ENCODE data around the gene LRG1. TPM values are rescaled to one million over a fixed set of nuclear protein-coding genes. Genes with fewer than 3 reads are reported as not detected.

LRG1 gene
- total and polyA plus RNA-seq, 10 of the 15 experiments (the other 5 are each of a cell fraction or from before 2014, with no cell fraction given): 0.29 to 4.7 (median 0.58) TPM

- ATAC-seq (no peak), DNase-seq (ENCODE audit: low read depth, low spot score) (no peak), FAIRE-seq (no peak)
- no peak for TF ChIP-seq JUND (IDR thresholded peaks at IDR 0.05; ENCODE audit: low read depth, low read length)
- H3K79me2 ChIP-seq (ENCODE audit: control insufficient read depth, insufficient read depth, low read length): no peaks in the 10 kb centered on the region
- ChIA-PET SMC1A (ENCODE audit: uncharacterized antibody, unreplicated experiment) (no interaction called here), RAD21 (ENCODE audit: unreplicated experiment) (no interaction called here), CTCF (interaction anchor here (0.5 to 1.4 kb wide), 3 partner anchors 9 to 251 kb away, joined by 3 read pairs; no protein-coding TSS in a partner anchor), POLR2A (no interaction called here)
- in situ Hi-C loops (cut with MboI) (no loop called here), intact Hi-C loops (cut with micrococcal nuclease; ENCODE audit: unreplicated experiment) (no loop called here)
- H3K9me3 ChIP-seq (replicated peaks; ENCODE audit: control insufficient read depth, insufficient read depth, low read length): no peaks in the 10 kb centered on the region
- H4K20me1 ChIP-seq (ENCODE audit: control insufficient read depth, insufficient read depth): no peaks in the 10 kb centered on the region
- no TSS peak for BruUV-seq (replicated peaks)
- no peak overlapping the region for H2AFZ ChIP-seq (ENCODE audit: control insufficient read depth, low read depth, low read length)
- no peaks in the 10 kb centered on the region for H3K36me3 ChIP-seq (ENCODE audit: control insufficient read depth in 2 of 2, insufficient read depth in 2 of 2, low read length in 1 of 2)
- no peak overlapping the region for H3K9ac ChIP-seq (ENCODE audit: control insufficient read depth, insufficient read depth, low read length)
- no peaks in the 10 kb centered on the region for H3K4me1 ChIP-seq (ENCODE audit: control insufficient read depth, insufficient read depth, low read length)
- no peak overlapping the region for H3K4me3 ChIP-seq
- H3K27me3 ChIP-seq (replicated peaks in 1 of 2; ENCODE audit: control insufficient read depth in 2 of 2, insufficient read depth in 2 of 2, low read length in 1 of 2): no peaks in the 10 kb centered on the region
- no peak overlapping the region for H3K27ac ChIP-seq (ENCODE audit: control insufficient read depth, insufficient read depth)
- WGBS (ENCODE audit: insufficient coverage, insufficient replicate concordance, low lambda C conversion rate, missing lambda C conversion rate): 43% methylated on average over 24 of the region's 24 CpGs
- H3K4me2 ChIP-seq (ENCODE audit: control insufficient read depth, insufficient read depth): no peak overlapping the region
Observed at GRCh38 chr19:4517451-4518057, 22.3 kb downstream of the LRG1 start.

GRCh38 chr19:4516939-4517300 lies 22.9 kb downstream of the LRG1 start:
- FAIRE-seq: no peak
- in situ Hi-C loops (cut with MboI) (no loop called here), intact Hi-C loops (cut with micrococcal nuclease; ENCODE audit: unreplicated experiment) (no loop called here)
- Histone ChIP-seq H3K36me3 (ENCODE audit: control insufficient read depth in 2 of 2, insufficient read depth in 2 of 2, low read length in 1 of 2) (no peaks in the 10 kb centered on the region), H4K20me1 (ENCODE audit: control insufficient read depth, insufficient read depth) (no peaks in the 10 kb centered on the region), H3K4me1 (ENCODE audit: control insufficient read depth, insufficient read depth, low read length) (no peaks in the 10 kb centered on the region), H2AFZ (ENCODE audit: control insufficient read depth, low read depth, low read length) (no peak overlapping the region), H3K4me3 (no peak overlapping the region), H3K27me3 (replicated peaks in 1 of 2; ENCODE audit: control insufficient read depth in 2 of 2, insufficient read depth in 2 of 2, low read length in 1 of 2) (no peaks in the 10 kb centered on the region), H3K27ac (ENCODE audit: control insufficient read depth, insufficient read depth) (no peak overlapping the region), H3K9ac (ENCODE audit: control insufficient read depth, insufficient read depth, low read length) (no peak overlapping the region), H3K4me2 (ENCODE audit: control insufficient read depth, insufficient read depth) (no peak overlapping the region), H3K79me2 (ENCODE audit: control insufficient read depth, insufficient read depth, low read length) (no peaks in the 10 kb centered on the region), H3K9me3 (replicated peaks; ENCODE audit: control insufficient read depth, insufficient read depth, low read length) (no peaks in the 10 kb centered on the region)
- ChIA-PET SMC1A (ENCODE audit: uncharacterized antibody, unreplicated experiment) (no interaction called here), RAD21 (ENCODE audit: unreplicated experiment) (no interaction called here), CTCF (interaction anchor here (0.5 to 1.4 kb wide), 4 partner anchors 8 to 250 kb away, joined by 3 to 5 read pairs (median 3); no protein-coding TSS in a partner anchor), POLR2A (no interaction called here)
- no TSS peak for BruUV-seq (replicated peaks)
- no peak for ATAC-seq
- WGBS (ENCODE audit: insufficient coverage, insufficient replicate concordance, low lambda C conversion rate, missing lambda C conversion rate): 0% methylated on average over 4 of the region's 8 CpGs
- DNase-seq (ENCODE audit: low read depth, low spot score): no peak
- TF ChIP-seq CHD1 (IDR thresholded peaks at IDR 0.05; ENCODE audit: low read depth, low read length): no peak
- TF ChIP-seq BRCA1 (IDR thresholded peaks at IDR 0.05; ENCODE audit: low read depth, low read length): no peak
- TF ChIP-seq EP300 (IDR thresholded peaks at IDR 0.05; ENCODE audit: borderline replicate concordance in 1 of 2, control insufficient read depth in 1 of 2, low read depth in 2 of 2, low read length in 2 of 2): no peak
- TF ChIP-seq HSF1 (IDR thresholded peaks at IDR 0.05; ENCODE audit: low read depth, low read length): no peak
- TF ChIP-seq YY1 (IDR thresholded peaks at IDR 0.05; ENCODE audit: low read depth, low read length): no peak
- no peak for TF ChIP-seq ZNF592 (IDR thresholded peaks at IDR 0.05)
- no peak for TF ChIP-seq BACH1 (IDR thresholded peaks at IDR 0.05; ENCODE audit: borderline replicate concordance)
- TF ChIP-seq MYC (IDR thresholded peaks at IDR 0.05; ENCODE audit: insufficient read depth, insufficient read length, insufficient replicate concordance, low read length, severe bottlenecking): no peak
- TF ChIP-seq ELK1 (IDR thresholded peaks at IDR 0.05; ENCODE audit: low read depth, low read length): no peak
